GM19324 (cell line): Measurements from ENCODE around the gene CFAP46.
"Not testable (repeated sequence)": the region's sequence is repeated elsewhere in the genome, so short reads cannot be mapped to it uniquely, and the experiment has no call there.

Experiments
- ATAC-seq: cut with Tn5 transposase; IDR thresholded peaks from one replicate; pipeline ENCODE4 v1.9.1; 2021; ENCODE audit warnings: mild to moderate bottlenecking, moderate library complexity; ENCODE audit not compliant: unreplicated experiment, low FRiP score

CFAP46 gene

GRCh38 chr10:132836832-132837540, 105.4 kb downstream of the CFAP46 start:
- no peak for ATAC-seq

GRCh38 chr10:132836248-132836831, 106.0 kb downstream of the CFAP46 start:
- no peak for ATAC-seq

GRCh38 chr10:132835848-132836233, 106.5 kb downstream of the CFAP46 start:
- no peak for ATAC-seq

GRCh38 chr10:132834891-132835847, 107.2 kb downstream of the CFAP46 start:
- no peak for ATAC-seq

GRCh38 chr10:132834311-132834761, 108.0 kb downstream of the CFAP46 start:
- ATAC-seq = no peak

- no peak for ATAC-seq
These were observed 108.8 kb downstream of the CFAP46 start for GRCh38 chr10:132833421-132834111.

- ATAC-seq = no peak
These were observed 110.0 kb downstream of the CFAP46 start for GRCh38 chr10:132832186-132832969.

- ATAC-seq = no peak
These were observed 113.0 kb downstream of the CFAP46 start for GRCh38 chr10:132829403-132829802.

GRCh38 chr10:132828681-132829080, 113.7 kb downstream of the CFAP46 start:
- no peak for ATAC-seq

- no peak for ATAC-seq
These were observed 114.4 kb downstream of the CFAP46 start for GRCh38 chr10:132827861-132828539.

GRCh38 chr10:132827423-132827789, 115.0 kb downstream of the CFAP46 start:
- ATAC-seq = no peak

GRCh38 chr10:132826524-132827422, 115.6 kb downstream of the CFAP46 start:
- no peak for ATAC-seq

- not testable (repeated sequence) for ATAC-seq
These were observed 116.4 kb downstream of the CFAP46 start for GRCh38 chr10:132825783-132826523.

GRCh38 chr10:132820056-132820455, 122.3 kb downstream of the CFAP46 start:
- ATAC-seq = no peak

- ATAC-seq = no peak
These were observed 124.6 kb downstream of the CFAP46 start for GRCh38 chr10:132817701-132818211.

- ATAC-seq = no peak
These were observed 125.7 kb downstream of the CFAP46 start for GRCh38 chr10:132816718-132817117.

GRCh38 chr10:132815168-132815857, 127.1 kb downstream of the CFAP46 start:
- ATAC-seq = no peak
